ENCODE results near the gene ZNF446. TPM values are rescaled to one million over a fixed set of nuclear protein-coding genes. Genes with fewer than 3 reads are reported as not detected.
A peak's percentile ranks its signal among the peaks of the same experiment; 100 is the strongest.

The ZNF446 gene
- total and polyA plus RNA-seq, 9 of the 15 experiments (the other 6 are each of a cell fraction or from before 2014, with no cell fraction given): 0.07 to 4.8 (median 1.2) TPM

DNA sequence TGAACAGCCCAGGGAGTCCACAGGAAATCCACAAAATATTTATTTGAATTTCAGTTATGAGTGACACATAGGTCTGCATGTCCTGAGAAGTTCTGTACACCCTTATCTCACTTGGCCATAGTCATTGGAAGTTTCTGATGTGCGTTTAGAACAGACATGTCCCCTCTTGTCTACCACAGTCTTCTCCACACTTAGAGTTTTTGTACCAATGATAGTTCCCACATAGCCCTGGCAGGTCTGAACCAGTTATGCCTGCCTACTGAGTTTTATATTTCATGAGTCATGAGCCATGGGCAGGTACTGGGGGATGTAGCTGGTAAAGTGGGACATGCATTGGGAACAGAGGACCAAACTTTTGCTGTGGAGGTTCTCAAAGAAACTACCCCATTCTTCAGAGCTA is 47.5 kb upstream of the ZNF446 start:
- H2AFZ ChIP-seq (ENCODE audit: low read depth, low read length): no peak overlapping the region

GRCh38 chr19:58429745-58430144 is 46.4 kb upstream of the ZNF446 start:
- FAIRE-seq (peak; percentile 62), ATAC-seq (no peak), DNase-seq (ENCODE audit: extremely low read depth in 1 of 4, low spot score in 3 of 4) (no peak)
- Histone ChIP-seq H3K9me3 (replicated peaks; ENCODE audit: control insufficient read depth, insufficient read depth, low read depth, low read length) (peaks cover 10% of the 10 kb centered on the region), H3K4me2 (ENCODE audit: insufficient read depth, low read length) (no peak overlapping the region), H3K4me3 (no peak overlapping the region), H3K9ac (ENCODE audit: insufficient read depth in 1 of 2, low read depth in 2 of 2, low read length in 2 of 2) (no peak overlapping the region), H3K4me1 (replicated peaks in 1 of 2; ENCODE audit: control insufficient read depth in 2 of 2, insufficient read depth in 2 of 2, low read length in 2 of 2) (no peaks in the 10 kb centered on the region), H3K36me3 (ENCODE audit: control insufficient read depth, insufficient read depth, low read length) (peaks cover 2% of the 10 kb centered on the region; the same call in 1 of the 3 replicates), H3K9me1 (ENCODE audit: control insufficient read depth, insufficient read depth, low read length) (no peaks in the 10 kb centered on the region), H3K79me2 (ENCODE audit: control insufficient read depth, insufficient read depth, low read length) (no peaks in the 10 kb centered on the region), H3K27me3 (ENCODE audit: control insufficient read depth in 2 of 2, insufficient read depth in 2 of 2, low read length in 2 of 2) (no peaks in the 10 kb centered on the region), H3K27ac (ENCODE audit: extremely low read depth, low read depth, low read length) (no peak overlapping the region), H4K20me1 (replicated peaks; ENCODE audit: control insufficient read depth, insufficient read depth, low read length) (no peaks in the 10 kb centered on the region), H2AFZ (ENCODE audit: low read depth, low read length) (no peak overlapping the region)
- POLR2A ChIA-PET: interaction anchor here (1.1 to 1.8 kb wide), 2 partner anchors 20 to 23 kb away, joined by 3 to 7 read pairs; partner anchors contain the start of gene ZNF584
- CTCF ChIA-PET (ENCODE audit: low intra/inter-chr PET ratio): no interaction called here
- no TSS peak for BruUV-seq (replicated peaks)
- in situ Hi-C loops (cut with MboI): no loop called here
- intact Hi-C loops (cut with micrococcal nuclease): no loop called here
- TF ChIP-seq MCM2 (IDR thresholded peaks at IDR 0.05; ENCODE audit: low read depth): no peak

More for the DNA sequence above, 47.5 kb upstream of the ZNF446 start:
- no peaks in the 10 kb centered on the region for H4K20me1 ChIP-seq (replicated peaks; ENCODE audit: control insufficient read depth, insufficient read depth, low read length)
- BruUV-seq (replicated peaks): no TSS peak
- DNase-seq (ENCODE audit: extremely low read depth in 1 of 4, low spot score in 3 of 4) (no peak), FAIRE-seq (no peak), ATAC-seq (no peak)
- ChIA-PET CTCF (ENCODE audit: low intra/inter-chr PET ratio) (no interaction called here), POLR2A (no interaction called here)
- no peak overlapping the region for H3K4me3 ChIP-seq
- H3K9me1 ChIP-seq (ENCODE audit: control insufficient read depth, insufficient read depth, low read length): no peaks in the 10 kb centered on the region
- H3K4me2 ChIP-seq (ENCODE audit: insufficient read depth, low read length): no peak overlapping the region
- 0 out of 3 replicates have a peak, but pooled peaks cover 2% of the 10 kb centered on the region for H3K36me3 ChIP-seq (ENCODE audit: control insufficient read depth, insufficient read depth, low read length)
- 7% methylated on average over 1 of the region's 1 CpG for WGBS (ENCODE audit: insufficient coverage, low coverage, missing lambda C conversion rate)
- H3K4me1 ChIP-seq (replicated peaks in 1 of 2; ENCODE audit: control insufficient read depth in 2 of 2, insufficient read depth in 2 of 2, low read length in 2 of 2): no peaks in the 10 kb centered on the region
- no peak overlapping the region for H3K9ac ChIP-seq (ENCODE audit: insufficient read depth in 1 of 2, low read depth in 2 of 2, low read length in 2 of 2)
- in situ Hi-C loops (cut with MboI) (no loop called here), intact Hi-C loops (cut with micrococcal nuclease) (no loop called here)
- no peaks in the 10 kb centered on the region for H3K27me3 ChIP-seq (ENCODE audit: control insufficient read depth in 2 of 2, insufficient read depth in 2 of 2, low read length in 2 of 2)
- H3K27ac ChIP-seq (ENCODE audit: extremely low read depth, low read depth, low read length): no peak overlapping the region
- TF ChIP-seq, protein P1, sequence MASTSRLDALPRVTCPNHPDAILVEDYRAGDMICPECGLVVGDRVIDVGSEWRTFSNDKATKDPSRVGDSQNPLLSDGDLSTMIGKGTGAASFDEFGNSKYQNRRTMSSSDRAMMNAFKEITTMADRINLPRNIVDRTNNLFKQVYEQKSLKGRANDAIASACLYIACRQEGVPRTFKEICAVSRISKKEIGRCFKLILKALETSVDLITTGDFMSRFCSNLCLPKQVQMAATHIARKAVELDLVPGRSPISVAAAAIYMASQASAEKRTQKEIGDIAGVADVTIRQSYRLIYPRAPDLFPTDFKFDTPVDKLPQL (IDR thresholded peaks at IDR 0.05; ENCODE audit: extremely low read depth, insufficient read length): no peak
- no peak for TF ChIP-seq DMBX1 (CRISPR knock-in tag; IDR thresholded peaks at IDR 0.05; ENCODE audit: borderline replicate concordance)
- no peaks in the 10 kb centered on the region for H3K79me2 ChIP-seq (ENCODE audit: control insufficient read depth, insufficient read depth, low read length)
- no peaks in the 10 kb centered on the region; the same call in none of the 2 replicates for H3K9me3 ChIP-seq (replicated peaks; ENCODE audit: control insufficient read depth, insufficient read depth, low read depth, low read length)
